IMR-90 (cell line): ENCODE measurements around the gene RNU6-9. TPM values are rescaled to one million over a fixed set of nuclear protein-coding genes. Genes with fewer than 3 reads are reported as not detected.

Experiments
- ATAC-seq: fragments of 200-7000 bp; cut with Tn5 transposase; 2 replicates; pipeline ENCODE4 v1.9.1; 2020; ENCODE audit warnings: low read depth, mild to moderate bottlenecking, moderate library complexity
- BruUV-seq: library from RNA; stranded (reverse); fragments of 400-500 nt; replicated peaks from 2 replicates; lab custom pipeline; 2021; lab: Mats Ljungman, UMichigan
- CTCF ChIA-PET: fragments of 300-600 bp; formaldehyde crosslinking; extraction: SDS; loops from one replicate; lab custom pipeline; 2021; ENCODE audit warnings: antibody characterized with exemption; lab: Yijun Ruan, JAX
- POLR2A ChIA-PET: fragments of 300-600 bp; sonication (Branson Sonifier 250); formaldehyde crosslinking; loops from one replicate; lab custom pipeline; 2022; ENCODE audit warnings: antibody characterized with exemption; ENCODE audit not compliant: unreplicated experiment; lab: Charles Lee
- DNase-seq: peaks from one replicate; pipeline ENCODE4 v3.0.0; 2013
- H2AFZ ChIP-seq: replicated peaks from 2 replicates; pipeline ENCODE3; 2013; ENCODE audit warnings: low read length, mild to moderate bottlenecking; ENCODE audit not compliant: poor library complexity
- H2AK5ac ChIP-seq: 2 replicates; pipeline ENCODE4 v1.6.1; 2013; ENCODE audit warnings: low read depth, low read length, inconsistent platforms
- H2AK9ac ChIP-seq: replicated peaks from 2 replicates; pipeline ENCODE3; 2013; ENCODE audit warnings: mild to moderate bottlenecking, low read depth, low read length, moderate library complexity; ENCODE audit not compliant: poor library complexity
- H2BK120ac ChIP-seq: 2 replicates; pipeline ENCODE4 v1.6.1; 2013; ENCODE audit warnings: low read depth, low read length, inconsistent platforms
- H2BK15ac ChIP-seq: 3 replicates; pipeline ENCODE4 v1.6.1; 2013; ENCODE audit warnings: low read depth, low read length, inconsistent platforms
- H2BK20ac ChIP-seq: 2 replicates; pipeline ENCODE4 v1.6.1; 2013; ENCODE audit warnings: low read depth, mild to moderate bottlenecking, inconsistent platforms, low read length, moderate library complexity
- H2BK5ac ChIP-seq: 2 replicates; pipeline ENCODE4 v1.6.1; 2013; ENCODE audit warnings: mild to moderate bottlenecking, low read depth, low read length, inconsistent platforms; ENCODE audit not compliant: poor library complexity, severe bottlenecking
- H3K14ac ChIP-seq: replicated peaks from 2 replicates; pipeline ENCODE4 v1.6.1; 2013; ENCODE audit warnings: low read depth, low read length, inconsistent platforms
- H3K18ac ChIP-seq: 2 replicates; pipeline ENCODE4 v1.6.1; 2013; ENCODE audit warnings: low read depth, low read length, control low read depth
- H3K23ac ChIP-seq: 2 replicates; pipeline ENCODE4 v1.6.1; 2013; ENCODE audit warnings: low read depth, low read length, inconsistent platforms
- H3K27ac ChIP-seq: 2 replicates; pipeline ENCODE4 v1.5.1; 2013; ENCODE audit warnings: mild to moderate bottlenecking, control low read depth, low read length; ENCODE audit not compliant: insufficient read depth
- H3K27me3 ChIP-seq: 2 replicates; pipeline ENCODE4 v1.6.1; 2013; ENCODE audit warnings: low read length; ENCODE audit not compliant: control insufficient read depth, insufficient read depth
- H3K36me3 ChIP-seq: 2 replicates; pipeline ENCODE4 v1.6.1; 2013; ENCODE audit warnings: low read length, mixed read lengths; ENCODE audit not compliant: control insufficient read depth, insufficient read depth
- H3K4ac ChIP-seq: 2 replicates; pipeline ENCODE4 v1.6.1; 2013; ENCODE audit warnings: low read depth, low read length, inconsistent platforms
- H3K4me1 ChIP-seq: 2 replicates; pipeline ENCODE4 v1.6.1; 2013; ENCODE audit warnings: low read length, mixed read lengths; ENCODE audit not compliant: control insufficient read depth, insufficient read depth
- H3K4me2 ChIP-seq: 2 replicates; pipeline ENCODE4 v1.6.1; 2013; ENCODE audit warnings: low read depth, mild to moderate bottlenecking, control low read depth, low read length, moderate library complexity
- H3K4me3 ChIP-seq: 2 replicates; pipeline ENCODE4 v1.5.1; 2013; ENCODE audit warnings: low read depth, mild to moderate bottlenecking, control low read depth, low read length, moderate library complexity; ENCODE audit not compliant: insufficient read depth
- H3K56ac ChIP-seq: 2 replicates; pipeline ENCODE4 v1.6.1; 2013; ENCODE audit warnings: low read length, inconsistent platforms; ENCODE audit not compliant: insufficient read depth; ENCODE audit errors: extremely low read depth
- H3K79me1 ChIP-seq, 2 experiments: 2 replicates each; pipeline ENCODE4 v1.6.1; 2013; ENCODE audit warnings: low read length in 2 of 2, inconsistent platforms in 1 of 2, low read depth in 1 of 2
- H3K9ac ChIP-seq: 2 replicates; pipeline ENCODE4 v1.6.1; 2013; ENCODE audit warnings: low read depth, low read length, control low read depth
- H3K9me1 ChIP-seq: 2 replicates; pipeline ENCODE4 v1.6.1; 2013; ENCODE audit warnings: low read length, inconsistent platforms; ENCODE audit not compliant: insufficient read depth
- H3K9me3 ChIP-seq: 2 replicates; pipeline ENCODE4 v1.6.1; 2013; ENCODE audit warnings: low read length; ENCODE audit not compliant: control insufficient read depth, insufficient read depth
- H4K20me1 ChIP-seq: 2 replicates; pipeline ENCODE4 v1.6.1; 2013; ENCODE audit warnings: low read length, inconsistent platforms; ENCODE audit not compliant: insufficient read depth
- H4K5ac ChIP-seq: 2 replicates; pipeline ENCODE4 v1.6.1; 2013; ENCODE audit warnings: mild to moderate bottlenecking, low read depth, low read length, control low read depth
- H4K8ac ChIP-seq, 2 experiments: 2 replicates each; pipeline ENCODE4 v1.6.1; 2013; ENCODE audit warnings: low read depth in 2 of 2, low read length in 2 of 2, control low read depth in 1 of 2, inconsistent platforms in 1 of 2
- H4K91ac ChIP-seq: 2 replicates; pipeline ENCODE4 v1.6.1; 2013; ENCODE audit warnings: low read depth, low read length, inconsistent platforms; ENCODE audit not compliant: insufficient read depth
- NFE2L2 ChIP-seq: fragments of 150-350 bp; IDR thresholded peaks from 2 replicates; pipeline ENCODE4 v1.6.1; 2016; ENCODE audit warnings: low read depth, mild to moderate bottlenecking, low read length
- WGBS, 2 experiments: methylation state at CpG; one replicate each; pipeline versions ENCODE4 v1.1.5 to v1.1.7; 2013; ENCODE audit warnings: missing lambda C conversion rate in 2 of 2; ENCODE audit not compliant: insufficient read length in 1 of 2; ENCODE audit errors: extremely low coverage in 2 of 2; 5-methylcytosine and 5-hydroxymethylcytosine counted together
- dilution Hi-C: fragments of 300-500 bp; cut with HindIII; formaldehyde crosslinking; loops from one replicate; pipeline ENCODE4 v1.14.3; 2018; ENCODE audit warnings: low sequenced_read_pairs; ENCODE audit not compliant: unreplicated experiment
- in situ Hi-C: fragments of 300-500 bp; cut with MboI; formaldehyde crosslinking; loops from 3 replicates; pipeline ENCODE4 v1.14.3; 2019; ENCODE audit warnings: low sequenced_read_pairs, inconsistent platforms, mixed read lengths
- intact Hi-C: fragments of 100-400 bp; cut with micrococcal nuclease; formaldehyde crosslinking; loops from 2 replicates; pipeline ENCODE4 v1.10.0; 2022
- polyA plus RNA-seq, 3 experiments: library from polyadenylated mRNA; depleted of rRNA; stranded (reverse); fragments of >200 nt; gene quantifications; 2 replicates each; pipeline ENCODE4 v1.2.3, GENCODE V29; 2012; ENCODE audit warnings: low replicate concordance in 1 of 3
- total RNA-seq: library from RNA; depleted of rRNA; stranded (reverse); fragments of >200 nt; gene quantifications from 2 replicates; pipeline ENCODE4 v1.2.3, GENCODE V29; 2012

Gene RNU6-9
- total and polyA plus RNA-seq, 2 of the 4 experiments (the other 2 are of a cell fraction) = not detected

GRCh38 chr19:896999-897398 is 3.7 kb downstream of the RNU6-9 start:
- H3K9me1 ChIP-seq = peaks cover 6% of the 10 kb centered on the region
- no TSS peak for BruUV-seq
- H4K20me1 ChIP-seq = peaks cover 23% of the 10 kb centered on the region
- dilution Hi-C loops (no loop called here), in situ Hi-C loops (no loop called here), intact Hi-C loops (no loop called here)
- no peak overlapping the region for H3K18ac ChIP-seq
- DNase-seq = no peak
- no peak overlapping the region for H2BK120ac ChIP-seq
- H3K4me3 ChIP-seq = no peak overlapping the region
- no peak overlapping the region for H2AK5ac ChIP-seq
- no peak overlapping the region for H3K27ac ChIP-seq
- H3K56ac ChIP-seq = no peak overlapping the region
- TF ChIP-seq NFE2L2 = no peak
- no peak overlapping the region for H2BK5ac ChIP-seq
- H3K9me3 ChIP-seq = no peaks in the 10 kb centered on the region
- no peaks in the 10 kb centered on the region for H3K4me1 ChIP-seq
- H3K79me1 ChIP-seq = peaks cover 0 to 20% of the 10 kb centered on the region in 2 experiments; a peak in 3 of 4 replicates
- H3K14ac ChIP-seq = no peak overlapping the region
- no peak overlapping the region for H2AK9ac ChIP-seq
- no peak overlapping the region for H3K9ac ChIP-seq
- H3K4ac ChIP-seq = no peak overlapping the region
- H3K27me3 ChIP-seq = no peaks in the 10 kb centered on the region
- H4K8ac ChIP-seq = no peak overlapping the region
- H2AFZ ChIP-seq = no peak overlapping the region
- no peak overlapping the region for H3K4me2 ChIP-seq
- H3K36me3 ChIP-seq = peaks cover 24% of the 10 kb centered on the region; the same call in 1 of the 2 replicates
- no peak overlapping the region for H4K91ac ChIP-seq
- H2BK20ac ChIP-seq = no peak overlapping the region
- no peak for ATAC-seq
- WGBS, 2 experiments = 89% methylated on average over 1 of the region's 11 CpGs; no CpG with 5 or more reads in 1 of the 2 experiments
- H3K23ac ChIP-seq = no peak overlapping the region
- ChIA-PET CTCF (no interaction called here), POLR2A (no interaction called here)
- H4K5ac ChIP-seq = no peak overlapping the region
- H2BK15ac ChIP-seq = no peak overlapping the region
